Glomerular visceral epithelial cell (primary cell): ENCODE results near the gene LAYN.

Experiments
- DNase-seq: peaks from one replicate; pipeline ENCODE4 v3.0.0-alpha.2; 2016; ENCODE audit errors: extremely low spot score

LAYN gene

DNA sequence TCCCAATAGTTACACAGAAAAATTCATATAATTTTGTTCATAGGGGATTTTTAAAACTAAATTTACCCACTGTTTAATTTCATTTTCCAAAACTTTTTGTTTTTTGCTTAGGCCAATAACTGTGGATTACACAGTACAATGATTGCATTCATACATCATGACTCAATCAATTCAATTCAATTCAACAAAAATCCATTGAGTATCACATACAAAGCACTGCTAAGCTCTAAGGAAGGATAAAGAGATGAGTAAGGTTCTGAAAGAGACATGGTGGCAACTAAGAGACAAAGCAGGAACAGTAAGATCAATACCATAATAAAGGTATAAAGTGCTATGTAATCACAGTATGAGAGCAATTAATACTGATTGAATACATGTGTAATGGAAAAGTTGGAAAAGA lies 9.4 kb upstream of the LAYN start:
- DNase-seq, result peak; percentile 13

DNA sequence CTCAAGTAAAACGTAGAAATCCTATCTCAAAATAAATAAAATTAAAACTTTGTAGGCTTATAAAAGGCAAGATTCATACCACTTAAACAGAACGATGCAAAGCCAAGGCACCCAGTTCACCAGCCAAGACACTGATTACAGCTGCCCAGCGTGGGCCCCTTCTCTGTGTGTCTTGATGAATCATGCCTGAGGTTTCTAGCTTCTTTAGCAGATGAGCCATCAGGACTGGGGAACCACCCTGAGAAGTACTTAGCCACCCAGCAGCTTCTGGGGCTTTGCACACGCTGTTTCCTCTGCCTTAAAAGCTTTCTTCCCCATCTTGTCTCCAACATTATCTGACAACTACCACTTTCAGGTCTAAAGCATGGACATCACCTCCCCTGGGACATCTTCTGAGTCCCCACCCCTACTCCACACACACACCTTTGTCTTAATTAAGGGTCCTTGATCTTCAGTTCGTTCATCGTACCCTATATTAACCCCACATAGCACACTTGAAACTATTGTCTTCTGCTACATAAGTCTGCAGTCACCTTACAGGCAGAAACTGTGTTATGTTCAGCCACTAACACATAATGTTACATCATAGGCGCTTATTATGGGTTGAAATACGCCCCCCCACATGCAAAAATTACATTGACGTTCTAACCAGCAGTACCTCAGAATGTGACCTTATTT lies 8.7 kb upstream of the LAYN start:
- peak; percentile 87 for DNase-seq

- DNase-seq, result no peak
Observed at GRCh38 chr11:111532365-111532709, 8.2 kb upstream of the LAYN start.

- no peak for DNase-seq
Observed at GRCh38 chr11:111535281-111535680, 5.2 kb upstream of the LAYN start.

DNA sequence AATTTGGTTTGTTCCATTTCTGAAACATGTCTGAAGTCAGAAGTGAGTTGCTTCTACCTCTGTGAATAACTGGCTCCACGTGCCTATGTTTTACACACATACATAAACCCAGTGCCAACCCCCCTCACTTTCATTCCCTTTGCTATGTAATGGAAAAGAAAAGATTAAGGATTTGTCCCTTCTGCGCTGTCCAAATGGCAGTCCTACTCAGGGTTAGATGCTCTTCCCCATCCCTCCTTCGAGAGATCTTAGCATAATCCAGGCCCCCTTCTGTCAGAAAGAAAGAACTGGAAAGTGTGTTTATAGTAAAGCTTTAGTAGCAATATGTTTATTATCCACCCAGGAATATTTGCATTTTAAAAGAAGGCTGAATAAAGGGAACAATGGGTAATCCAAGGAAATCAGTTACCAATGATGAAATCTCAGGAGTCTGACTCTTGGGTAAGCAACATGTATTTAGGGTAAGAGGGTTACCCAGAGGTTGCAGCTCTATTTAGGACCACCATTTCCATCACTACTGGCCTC lies 3.1 kb upstream of the LAYN start:
- DNase-seq, result no peak

- peak; percentile 21 for DNase-seq
Observed at GRCh38 chr11:111538407-111539114, 2.0 kb upstream of the LAYN start.

DNA sequence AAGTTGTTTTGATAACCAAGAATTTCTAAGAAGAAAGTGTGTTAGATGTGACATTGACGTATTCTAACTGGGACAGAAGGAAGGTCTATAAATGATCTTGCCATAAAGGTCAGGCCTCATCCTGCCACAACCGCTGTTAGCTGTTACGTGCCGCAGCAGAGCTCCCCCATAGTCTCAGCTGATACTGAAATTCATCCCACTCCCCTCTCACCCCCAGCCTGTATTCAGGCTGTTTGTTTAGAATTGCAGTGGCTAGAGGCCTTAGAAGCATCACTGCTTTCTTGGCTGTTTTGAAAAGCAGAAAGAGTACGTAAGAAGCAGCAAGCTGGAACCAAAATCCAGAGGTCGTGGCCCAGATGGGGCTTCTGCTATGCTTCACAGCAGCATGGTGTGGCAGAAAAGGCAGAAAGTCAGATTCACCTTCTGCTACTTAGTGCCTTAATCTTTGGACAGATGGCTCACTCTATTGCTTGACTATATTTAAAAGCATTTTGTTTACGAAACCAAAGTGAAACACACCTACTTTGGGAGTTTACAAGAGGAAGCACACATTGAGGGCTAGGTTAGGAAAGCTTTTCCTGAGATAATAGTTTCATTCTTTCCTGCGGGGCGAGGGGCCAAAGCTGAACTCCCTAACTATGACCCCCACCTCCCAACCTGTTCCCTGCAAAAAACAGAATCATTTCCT lies 950 bp upstream of the LAYN start:
- DNase-seq, result no peak

DNA sequence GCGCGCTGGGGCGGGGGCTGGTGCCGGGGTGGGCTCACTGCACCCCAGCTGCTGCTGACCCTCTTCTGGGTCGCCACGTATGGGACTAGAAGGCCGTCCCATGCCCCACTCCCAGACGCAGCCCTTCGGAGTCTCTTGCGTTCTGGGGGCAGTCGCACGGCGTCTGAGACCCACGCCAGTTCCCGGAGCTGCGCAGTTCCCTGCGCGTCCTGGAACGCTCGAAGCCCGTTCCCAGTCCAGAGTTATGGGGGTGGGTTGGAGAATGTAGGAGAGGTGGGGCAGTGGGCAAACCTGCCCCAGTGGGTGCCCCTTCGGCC lies 375 bp downstream of the LAYN start:
- no peak for DNase-seq

DNA sequence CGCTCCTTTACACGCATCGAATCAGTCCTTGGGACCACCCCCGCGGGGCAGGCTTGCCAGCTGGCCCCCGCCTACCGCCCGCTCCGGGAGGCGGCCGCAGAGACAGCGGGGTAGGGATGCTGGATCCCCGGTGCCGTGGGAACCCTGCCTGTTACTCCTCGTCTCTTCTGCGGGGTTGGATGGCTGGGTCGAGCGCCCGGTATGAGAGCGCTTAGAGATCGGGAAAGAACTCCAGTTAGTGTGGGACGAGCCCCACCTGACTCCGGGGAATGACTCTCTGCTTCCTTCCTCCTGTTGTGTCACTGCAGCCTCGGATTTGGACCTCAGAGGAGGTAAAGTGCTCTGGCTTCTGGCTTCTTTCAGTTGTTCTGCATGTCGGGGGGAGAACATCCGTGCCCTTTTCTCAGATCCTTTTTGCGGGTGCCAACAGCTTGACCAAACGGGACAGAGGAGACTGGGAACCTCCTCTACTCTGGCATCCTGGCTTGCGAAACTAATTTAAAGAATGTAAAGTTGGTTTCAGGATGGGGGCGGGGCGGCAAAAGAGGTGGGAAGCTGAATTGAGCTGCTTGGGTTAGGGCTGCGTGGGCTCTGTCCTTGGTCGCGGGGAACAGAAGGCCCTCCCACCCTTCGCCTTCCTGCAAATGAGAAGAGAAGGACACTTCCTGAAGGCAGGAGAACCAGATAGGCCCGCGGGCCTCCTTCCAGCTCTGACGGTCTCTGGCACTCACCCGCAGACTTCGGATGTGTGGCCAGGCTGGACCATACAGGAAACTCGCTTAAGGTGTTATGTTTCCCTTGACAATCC lies 938 bp downstream of the LAYN start:
- peak; percentile 83 for DNase-seq

- no peak for DNase-seq
Observed at GRCh38 chr11:111542606-111543275, 2.2 kb downstream of the LAYN start.

DNA sequence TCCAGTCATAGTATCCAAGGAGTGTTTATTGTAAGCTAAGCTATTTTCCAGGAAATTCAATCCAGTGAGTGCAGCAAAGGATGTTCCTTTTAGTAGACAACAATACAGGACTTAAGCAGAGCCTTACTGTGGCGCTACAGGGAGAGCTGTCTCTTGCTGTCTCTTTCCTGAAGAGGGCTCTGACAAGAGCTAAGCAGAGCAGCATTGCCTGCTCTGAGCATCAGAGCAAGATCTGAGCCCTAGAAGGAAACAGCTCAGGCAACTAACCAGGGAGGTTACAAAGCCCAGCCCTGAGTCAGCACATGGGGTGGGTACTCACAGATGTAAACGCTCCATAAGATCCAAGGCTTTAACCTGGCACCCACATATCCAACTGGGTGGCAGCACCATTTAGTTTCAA lies 8.0 kb downstream of the LAYN start:
- DNase-seq, result no peak

GRCh38 chr11:111549196-111549868 lies 8.8 kb downstream of the LAYN start:
- DNase-seq, result no peak

- no peak for DNase-seq
Observed at GRCh38 chr11:111549869-111550203, 9.3 kb downstream of the LAYN start.

- DNase-seq, result no peak
Observed at GRCh38 chr11:111550258-111550657, 9.7 kb downstream of the LAYN start.

GRCh38 chr11:111554532-111554931 lies 14.0 kb downstream of the LAYN start:
- DNase-seq, result no peak

- peak; percentile 31 for DNase-seq
Observed at GRCh38 chr11:111555255-111555654, 14.7 kb downstream of the LAYN start.

DNA sequence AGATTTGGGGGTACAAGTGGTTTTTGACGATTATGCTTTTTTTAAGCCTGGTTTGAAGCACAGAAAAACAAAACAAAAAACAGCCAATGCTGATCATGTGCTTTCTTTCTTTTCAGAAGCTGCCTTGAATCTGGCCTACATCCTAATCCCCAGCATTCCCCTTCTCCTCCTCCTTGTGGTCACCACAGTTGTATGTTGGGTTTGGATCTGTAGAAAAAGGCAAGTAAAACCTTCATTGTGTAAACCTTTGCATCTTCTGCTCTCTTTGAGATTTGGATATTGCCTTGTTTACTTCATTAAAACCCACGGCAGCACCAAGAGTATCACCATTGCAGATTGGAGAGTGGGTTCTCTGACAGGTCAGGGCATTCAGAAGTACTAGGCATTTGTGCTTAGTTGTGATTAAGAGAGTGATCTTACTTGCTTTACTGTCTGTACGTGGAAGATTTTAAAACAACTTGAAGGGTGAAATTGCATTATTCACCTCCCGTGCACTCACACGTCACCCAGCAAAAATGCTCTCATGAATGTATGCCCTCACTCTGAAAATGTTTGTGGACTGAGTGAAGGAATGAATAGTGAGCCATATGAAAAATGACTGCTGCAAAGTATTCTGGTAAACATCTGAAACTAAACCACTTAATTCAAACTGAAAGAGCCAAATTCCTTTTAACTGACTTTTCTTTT lies 17.0 kb downstream of the LAYN start:
- DNase-seq, result peak; percentile 90

- DNase-seq, result no peak
Observed at GRCh38 chr11:111559800-111560464, 19.4 kb downstream of the LAYN start.

GRCh38 chr11:111560800-111561199 lies 20.3 kb downstream of the LAYN start:
- DNase-seq, result no peak

GRCh38 chr11:111561306-111561705 lies 20.8 kb downstream of the LAYN start:
- no peak for DNase-seq
